GM18505 (cell line): ENCODE data around the gene COL23A1.

Source experiments
- ATAC-seq: cut with Tn5 transposase; IDR thresholded peaks from one replicate; pipeline ENCODE4 v1.9.1; 2021; ENCODE audit not compliant: unreplicated experiment
- POLR2A ChIP-seq: IDR thresholded peaks from 4 replicates; pipeline ENCODE4 v1.6.1; 2011; ENCODE audit warnings: borderline replicate concordance; ENCODE audit not compliant: insufficient read depth, insufficient read length; ENCODE audit errors: extremely low read depth

Gene COL23A1

DNA sequence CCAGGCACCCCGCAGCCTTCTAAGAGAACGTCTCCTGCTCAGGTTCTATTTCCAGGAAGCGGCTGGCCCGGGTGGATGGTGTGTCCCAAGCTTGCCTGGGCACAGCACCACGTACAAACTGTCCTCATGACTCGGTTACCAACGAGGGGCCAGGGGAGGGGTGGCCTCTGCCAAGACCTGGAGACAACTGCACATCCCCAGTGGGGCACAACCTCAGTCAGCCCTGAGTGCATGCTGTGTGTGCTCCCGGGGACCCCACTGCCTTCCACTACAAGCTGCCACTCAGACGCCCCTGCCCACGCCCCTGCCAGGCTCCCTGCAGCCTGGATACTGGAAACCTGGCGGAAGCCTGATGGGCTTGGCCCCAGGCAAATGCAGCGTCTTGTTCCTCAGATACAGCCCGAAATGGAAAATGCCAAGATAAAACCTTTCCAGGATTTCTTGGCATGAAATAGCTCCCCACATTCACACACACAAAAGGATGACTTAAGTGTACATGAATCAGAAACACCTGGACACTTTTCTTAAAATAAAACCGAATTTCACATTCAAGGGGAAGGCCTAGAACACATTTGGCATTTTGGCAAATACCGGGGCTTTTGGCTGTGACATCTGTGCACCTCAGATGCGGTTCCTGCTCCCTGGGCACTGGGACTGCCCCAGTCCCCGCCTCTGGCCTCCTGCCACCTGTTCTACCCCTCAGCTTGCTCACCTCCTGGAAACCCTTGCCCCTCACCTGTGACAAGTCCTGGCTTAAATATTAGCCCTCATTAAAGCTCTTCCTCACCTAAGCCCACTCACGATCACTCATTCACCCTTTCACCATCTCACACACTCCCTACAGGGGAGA lies 62.5 kb downstream of the COL23A1 start:
- ATAC-seq = no peak
- TF ChIP-seq POLR2A = no peak

DNA sequence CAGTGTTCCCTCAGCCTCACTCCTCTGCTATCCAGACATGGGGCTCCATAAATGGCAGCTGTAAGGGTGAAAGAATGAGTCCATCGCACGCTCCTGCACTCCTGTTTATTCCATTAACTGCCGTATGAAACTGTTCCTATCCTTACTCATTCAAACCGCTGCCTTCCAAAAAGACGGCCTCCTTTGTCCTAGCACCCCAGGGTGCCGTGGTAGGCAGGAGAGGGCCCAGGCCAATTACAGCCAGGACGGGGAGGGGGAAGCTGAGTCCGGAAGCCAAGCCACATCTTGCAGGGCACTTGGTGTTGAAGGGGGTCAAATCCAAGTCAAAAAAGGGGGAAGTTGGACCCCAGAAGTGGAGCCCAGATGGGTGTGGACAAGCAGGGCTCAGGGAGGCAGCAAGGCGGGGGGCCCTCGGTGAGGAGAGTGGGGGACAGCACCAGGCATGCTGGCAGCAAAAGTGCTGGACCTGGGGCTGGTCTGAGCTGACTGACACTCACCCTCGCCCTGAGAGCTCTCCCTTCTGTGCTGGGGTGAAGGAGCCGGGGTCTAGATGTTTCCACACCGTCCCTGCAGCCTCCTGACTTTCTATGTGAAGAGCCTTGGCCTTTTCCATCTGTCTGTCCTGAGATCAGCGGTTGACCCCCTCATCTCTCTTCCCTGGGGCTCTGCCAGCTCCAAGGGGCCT lies 63.3 kb downstream of the COL23A1 start:
- TF ChIP-seq POLR2A = no peak
- no peak for ATAC-seq

DNA sequence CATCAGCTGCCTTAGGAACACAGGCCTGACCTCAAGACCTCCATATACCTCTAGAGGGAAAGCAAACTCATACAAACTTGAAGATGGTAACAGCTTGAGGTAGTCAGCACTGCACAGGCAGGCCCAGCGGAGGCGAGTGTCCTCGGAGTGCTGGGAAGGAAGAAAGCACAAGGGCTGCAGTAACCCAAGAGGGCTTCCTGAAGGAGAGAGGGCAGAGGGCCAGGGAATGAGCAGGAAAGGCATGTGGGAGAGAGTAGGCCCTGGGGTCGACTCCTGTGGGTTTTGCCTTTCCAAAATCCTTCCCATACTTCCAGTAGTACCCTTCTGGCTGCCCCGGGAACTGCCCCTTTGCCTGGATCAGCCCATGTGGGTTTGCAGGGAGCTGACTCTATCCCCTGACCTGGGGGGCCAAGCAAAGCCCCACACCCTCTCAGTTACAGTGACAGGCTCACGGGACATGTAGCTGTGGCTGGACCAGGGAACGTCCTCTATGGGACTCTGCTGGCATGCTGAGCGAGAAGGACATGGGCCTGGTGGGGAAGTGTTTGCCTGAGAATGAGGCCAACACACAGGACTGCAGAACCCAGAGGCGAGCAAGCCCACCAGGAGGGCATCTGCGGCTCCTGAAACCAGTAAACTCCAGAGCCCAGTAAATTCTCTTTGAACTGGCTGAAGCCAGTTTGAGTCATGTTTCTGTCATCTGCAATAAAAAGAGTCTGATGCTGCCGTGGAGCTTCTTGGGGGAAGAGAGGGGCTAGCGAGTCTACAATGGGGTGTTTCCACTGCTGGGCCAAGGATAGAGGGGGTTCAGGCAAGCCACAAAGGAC lies 64.1 kb downstream of the COL23A1 start:
- TF ChIP-seq POLR2A = no peak

DNA sequence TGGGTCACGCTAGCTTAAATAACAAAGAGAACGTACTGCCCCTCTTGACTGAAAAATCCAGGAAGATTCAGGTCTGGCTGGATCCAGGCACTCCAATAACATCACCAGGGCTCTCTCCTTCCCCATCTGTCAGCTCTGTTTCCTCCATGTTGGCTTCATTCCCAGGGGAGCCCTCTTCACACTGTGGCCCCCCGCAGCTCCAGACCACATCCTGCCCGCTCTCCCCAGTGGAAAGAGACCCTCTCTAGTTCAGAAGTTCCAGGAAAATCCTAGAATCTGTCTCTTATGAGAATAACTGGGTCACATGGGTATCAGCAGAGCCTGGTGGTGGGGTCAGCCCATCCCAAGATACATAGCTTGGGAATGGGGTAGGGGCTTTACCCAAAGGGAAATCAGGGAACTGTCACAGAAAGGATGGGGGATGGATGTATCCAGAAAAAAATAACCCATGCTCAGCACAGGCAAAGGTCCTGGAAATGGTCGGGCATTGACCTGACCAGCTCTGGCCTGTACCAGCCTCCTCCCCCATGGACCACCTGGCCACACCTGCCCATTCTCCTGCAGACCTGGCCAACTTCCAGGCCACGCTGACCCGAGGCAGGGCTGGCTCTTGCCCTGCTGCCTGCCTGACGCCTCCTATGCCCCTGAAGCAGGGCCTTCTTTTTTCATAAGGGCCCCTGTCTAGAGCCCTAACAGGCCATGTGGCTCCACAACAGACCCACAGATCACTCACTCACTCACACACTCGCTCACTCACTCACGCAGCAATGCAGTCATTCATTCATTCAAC lies 65.9 kb downstream of the COL23A1 start:
- ATAC-seq = no peak
- no peak for TF ChIP-seq POLR2A

More for the DNA sequence above, 64.1 kb downstream of the COL23A1 start:
- ATAC-seq = no peak

DNA sequence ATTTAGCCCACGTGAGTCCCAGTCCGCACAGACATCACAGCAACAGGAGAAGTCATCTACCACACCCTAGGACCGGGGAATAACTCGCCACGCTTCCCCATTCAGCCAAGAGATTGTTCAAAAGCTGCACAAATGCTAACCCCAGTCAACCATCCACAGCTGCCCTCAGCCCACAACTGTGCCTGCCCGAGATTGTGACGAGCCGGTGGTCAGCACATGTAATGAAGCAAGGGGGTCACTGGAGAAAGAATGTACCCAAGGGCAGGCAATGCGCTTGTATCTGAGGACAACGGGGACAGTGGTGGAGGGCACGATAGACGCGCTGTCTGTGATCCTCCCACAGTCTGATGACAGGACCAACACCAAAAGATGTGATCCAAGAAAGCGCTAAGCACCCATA lies 67.8 kb downstream of the COL23A1 start:
- TF ChIP-seq POLR2A = no peak
- ATAC-seq = no peak

DNA sequence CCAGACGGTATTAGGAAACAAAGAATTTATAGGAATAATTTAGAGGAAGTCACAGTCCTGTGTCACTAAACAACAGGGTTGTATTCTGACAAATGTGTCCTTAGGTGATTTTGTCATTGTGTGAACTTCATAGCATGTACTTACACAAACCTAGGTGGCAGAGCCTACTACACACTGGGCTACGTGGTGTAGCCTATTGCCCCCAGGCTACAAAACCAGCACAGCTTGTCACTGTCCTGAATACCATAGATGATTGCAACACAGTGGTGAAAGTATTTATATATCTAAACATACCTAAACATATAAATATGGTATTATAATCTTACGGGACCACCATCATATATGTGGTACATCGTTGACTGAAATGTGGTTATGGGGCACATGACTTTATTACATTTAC lies 69.3 kb downstream of the COL23A1 start:
- no peak for TF ChIP-seq POLR2A
- ATAC-seq = no peak

DNA sequence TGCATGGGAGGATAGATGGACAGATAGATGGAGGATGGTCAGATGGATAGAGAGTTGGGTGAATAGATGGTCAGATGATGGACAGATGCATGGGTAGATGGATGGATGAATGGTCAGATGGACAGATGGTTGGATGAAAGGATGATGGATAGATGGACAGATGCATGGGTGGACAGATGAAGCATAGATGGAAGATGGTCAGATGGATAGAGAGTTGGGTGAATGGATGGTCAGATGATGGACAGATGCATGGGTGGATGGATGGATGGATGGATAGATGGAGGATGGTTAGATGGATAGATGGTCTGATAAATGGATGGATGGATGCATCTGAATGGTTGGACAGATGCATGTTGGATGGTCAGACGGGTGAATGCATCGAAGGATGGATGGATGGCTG lies 70.4 kb downstream of the COL23A1 start:
- ATAC-seq = no peak
- no peak for TF ChIP-seq POLR2A

DNA sequence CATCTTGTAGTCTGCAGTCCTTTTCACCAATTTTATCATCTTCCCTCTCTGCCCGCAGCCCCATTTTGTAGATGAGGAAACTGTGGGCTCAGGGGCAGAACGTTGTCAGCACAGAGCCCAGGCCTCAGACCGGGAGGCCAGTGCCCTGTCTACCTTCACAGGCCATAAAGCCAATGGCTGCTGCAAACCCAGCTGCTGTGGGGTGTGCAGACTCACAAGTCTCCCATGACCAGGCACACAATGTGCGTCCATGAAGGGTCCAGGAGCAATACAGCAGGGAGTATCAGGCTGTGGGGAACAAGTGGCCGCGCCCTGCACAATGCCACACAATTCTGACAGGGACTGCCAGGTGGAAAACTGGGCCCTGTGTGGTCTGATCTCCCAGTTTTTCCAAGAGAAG lies 71.0 kb downstream of the COL23A1 start:
- ATAC-seq = no peak

DNA sequence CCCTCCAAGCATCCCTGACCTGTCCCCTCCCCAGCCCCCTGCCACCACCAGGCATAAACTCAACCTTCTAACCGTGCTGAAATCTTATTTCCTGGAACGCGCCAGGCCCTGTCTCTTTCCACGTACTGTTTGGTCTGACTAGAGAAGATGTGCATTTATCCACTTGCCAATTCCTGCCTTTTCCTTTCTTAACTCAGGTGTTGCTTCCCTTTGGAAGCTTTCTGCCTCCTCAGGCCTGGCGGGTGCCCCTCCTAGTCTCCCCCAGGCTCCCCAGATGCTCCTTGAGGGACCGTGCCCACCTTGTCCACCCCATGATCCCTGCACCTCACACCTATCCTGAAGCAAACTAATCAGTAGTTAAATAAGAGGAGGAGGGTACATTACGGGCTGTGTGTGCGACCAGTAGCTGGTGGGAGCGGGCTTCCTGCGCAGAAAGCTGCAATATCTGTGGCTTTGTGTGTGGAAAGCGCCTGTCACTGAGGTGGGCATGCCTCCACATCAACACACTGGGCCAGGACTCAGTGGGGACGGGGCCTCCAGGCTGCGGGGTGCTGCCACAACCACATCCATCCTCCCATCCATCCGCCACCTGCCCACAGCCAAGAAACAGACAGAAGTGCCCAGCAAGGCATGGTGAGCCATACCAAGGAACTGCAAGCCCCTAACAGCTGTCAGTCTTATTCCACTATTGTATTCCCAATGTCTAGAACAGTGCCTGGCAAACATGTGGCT lies 73.5 kb downstream of the COL23A1 start:
- no peak for ATAC-seq
- TF ChIP-seq POLR2A = no peak

More for the DNA sequence above, 71.0 kb downstream of the COL23A1 start:
- TF ChIP-seq POLR2A = no peak

DNA sequence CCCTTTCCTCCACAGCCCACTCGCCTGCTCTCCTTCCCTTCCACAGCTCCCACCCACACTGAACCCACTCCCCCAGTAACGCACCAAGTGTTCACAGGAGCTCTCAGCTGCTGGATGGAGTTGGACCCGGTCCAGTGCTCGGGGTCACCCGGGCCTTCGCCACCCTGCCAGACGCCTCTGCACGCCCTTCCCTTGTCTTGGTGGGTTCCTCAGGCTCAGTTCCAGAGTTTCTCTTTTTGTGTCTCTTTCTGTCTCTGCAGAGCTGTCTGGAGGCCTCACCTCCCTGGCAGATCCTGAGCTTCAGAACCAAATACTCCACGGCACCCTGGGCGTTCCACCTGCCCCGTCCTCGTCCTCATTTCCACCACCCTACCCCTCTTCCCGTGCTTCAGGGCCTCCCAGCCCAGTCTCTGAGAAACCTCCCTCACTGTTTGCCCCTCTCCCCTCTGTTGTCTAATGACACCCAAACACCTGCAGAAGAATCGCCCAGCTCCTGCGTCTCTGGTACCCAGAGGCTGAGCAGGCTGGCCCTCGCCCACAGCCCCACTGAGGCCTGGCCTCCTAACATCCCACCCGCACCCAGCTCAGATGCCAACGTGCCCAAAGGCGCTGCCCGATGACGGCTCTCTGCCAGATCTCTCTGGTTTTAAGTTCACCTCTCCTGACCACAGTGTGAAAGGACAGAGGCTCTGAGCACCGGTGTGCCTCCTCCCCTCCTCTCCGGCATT lies 74.3 kb downstream of the COL23A1 start:
- no peak for TF ChIP-seq POLR2A
- ATAC-seq = no peak

DNA sequence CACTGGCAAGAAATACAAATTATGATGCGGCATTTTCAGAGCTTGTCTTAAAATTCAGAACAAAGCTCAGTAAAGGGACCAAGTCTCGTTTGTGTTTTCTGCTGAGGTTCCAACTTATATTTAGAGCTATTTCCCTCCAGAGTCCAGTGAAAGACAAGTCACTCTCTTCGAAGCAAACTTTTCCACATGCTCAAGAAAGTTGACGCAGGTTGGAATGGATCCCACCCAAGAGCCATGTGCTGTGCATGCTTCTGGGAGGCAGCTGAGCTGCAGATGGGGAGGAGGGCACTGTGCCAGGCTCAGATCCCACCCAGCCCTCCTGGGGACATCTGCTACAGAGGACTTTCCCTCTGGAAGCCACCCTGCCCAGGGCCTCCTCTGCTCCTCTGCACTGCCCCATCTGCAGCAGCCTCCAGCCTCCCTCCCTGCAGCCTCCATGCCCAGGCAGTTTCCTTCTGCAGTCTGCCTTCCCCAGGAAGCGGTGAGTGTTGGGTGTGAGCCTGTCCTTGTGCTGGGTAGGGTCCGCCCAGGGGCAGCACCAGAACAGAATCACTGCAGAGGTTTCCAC lies 75.3 kb downstream of the COL23A1 start:
- TF ChIP-seq POLR2A = no peak
- ATAC-seq = no peak
